Measurements from ENCODE around the gene DUOXA2. TPM values are rescaled to one million over a fixed set of nuclear protein-coding genes. Genes with fewer than 3 reads are reported as not detected.

The DUOXA2 gene
- total RNA-seq, 1 donor, result not detected

DNA sequence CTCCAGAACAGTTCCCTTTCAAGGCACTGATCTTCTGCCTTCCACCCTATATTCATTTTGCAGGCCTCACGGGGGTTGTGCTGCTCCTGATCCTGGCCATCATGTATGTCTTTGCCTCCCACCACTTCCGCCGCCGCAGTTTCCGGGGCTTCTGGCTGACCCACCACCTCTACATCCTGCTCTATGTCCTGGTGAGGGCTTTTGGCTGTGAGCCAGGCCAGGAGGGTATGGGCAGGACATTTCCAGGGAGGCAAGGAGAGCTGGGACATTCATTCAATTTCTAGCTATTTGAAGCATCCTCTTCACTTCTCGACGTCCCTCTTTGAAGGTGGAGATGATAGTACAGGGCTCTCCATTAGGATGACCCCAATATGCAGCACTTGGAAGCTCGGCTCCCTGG lies 41.6 kb downstream of the DUOXA2 start:
- TF ChIP-seq, protein P1, sequence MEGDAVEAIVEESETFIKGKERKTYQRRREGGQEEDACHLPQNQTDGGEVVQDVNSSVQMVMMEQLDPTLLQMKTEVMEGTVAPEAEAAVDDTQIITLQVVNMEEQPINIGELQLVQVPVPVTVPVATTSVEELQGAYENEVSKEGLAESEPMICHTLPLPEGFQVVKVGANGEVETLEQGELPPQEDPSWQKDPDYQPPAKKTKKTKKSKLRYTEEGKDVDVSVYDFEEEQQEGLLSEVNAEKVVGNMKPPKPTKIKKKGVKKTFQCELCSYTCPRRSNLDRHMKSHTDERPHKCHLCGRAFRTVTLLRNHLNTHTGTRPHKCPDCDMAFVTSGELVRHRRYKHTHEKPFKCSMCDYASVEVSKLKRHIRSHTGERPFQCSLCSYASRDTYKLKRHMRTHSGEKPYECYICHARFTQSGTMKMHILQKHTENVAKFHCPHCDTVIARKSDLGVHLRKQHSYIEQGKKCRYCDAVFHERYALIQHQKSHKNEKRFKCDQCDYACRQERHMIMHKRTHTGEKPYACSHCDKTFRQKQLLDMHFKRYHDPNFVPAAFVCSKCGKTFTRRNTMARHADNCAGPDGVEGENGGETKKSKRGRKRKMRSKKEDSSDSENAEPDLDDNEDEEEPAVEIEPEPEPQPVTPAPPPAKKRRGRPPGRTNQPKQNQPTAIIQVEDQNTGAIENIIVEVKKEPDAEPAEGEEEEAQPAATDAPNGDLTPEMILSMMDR (IDR thresholded peaks at IDR 0.05; ENCODE audit: insufficient read depth, low read length), result no peak
- H3K4me3 ChIP-seq (ENCODE audit: low read depth, low read length), result no peak overlapping the region
- DNase-seq (ENCODE audit: low read depth), result no peak

- TF ChIP-seq, protein P1 (IDR thresholded peaks at IDR 0.05; ENCODE audit: insufficient read depth, low read length), result no peak
Observed at GRCh38 chr15:45156744-45157455, 42.8 kb downstream of the DUOXA2 start.

DNA sequence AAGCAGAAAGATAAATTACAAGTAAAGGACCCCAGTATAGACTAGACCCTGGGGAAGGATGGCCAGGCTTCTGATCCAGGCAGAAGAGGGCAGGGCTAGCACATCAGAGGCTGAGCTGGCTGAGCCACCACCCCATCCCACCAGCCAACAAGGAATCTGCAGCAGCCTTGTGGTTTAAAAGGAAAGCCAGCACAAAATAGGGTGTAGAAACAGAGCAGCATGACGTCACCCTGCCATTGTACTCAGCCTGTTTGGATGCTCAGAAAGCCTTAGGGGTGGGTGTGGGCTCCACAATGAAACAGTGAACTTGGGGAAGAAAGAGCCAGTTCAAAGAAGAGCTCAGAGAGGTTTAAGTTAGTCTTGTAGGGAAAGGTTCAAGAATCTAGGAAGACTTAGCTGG lies 43.8 kb downstream of the DUOXA2 start:
- peak; percentile 94 for DNase-seq (ENCODE audit: low read depth)
- TF ChIP-seq, protein P1 (IDR thresholded peaks at IDR 0.05; ENCODE audit: insufficient read depth, low read length), result no peak
- no peak overlapping the region for H3K4me3 ChIP-seq (ENCODE audit: low read depth, low read length)

More at GRCh38 chr15:45156744-45157455, 42.8 kb downstream of the DUOXA2 start:
- DNase-seq (ENCODE audit: low read depth), result peak; percentile 77
- no peak overlapping the region for H3K4me3 ChIP-seq (ENCODE audit: low read depth, low read length)

GRCh38 chr15:45161666-45162065 lies 47.5 kb downstream of the DUOXA2 start:
- no peak overlapping the region for H3K4me3 ChIP-seq (ENCODE audit: low read depth, low read length)
- TF ChIP-seq, protein P1 (IDR thresholded peaks at IDR 0.05; ENCODE audit: insufficient read depth, low read length), result no peak
- DNase-seq (ENCODE audit: low read depth), result no peak

DNA sequence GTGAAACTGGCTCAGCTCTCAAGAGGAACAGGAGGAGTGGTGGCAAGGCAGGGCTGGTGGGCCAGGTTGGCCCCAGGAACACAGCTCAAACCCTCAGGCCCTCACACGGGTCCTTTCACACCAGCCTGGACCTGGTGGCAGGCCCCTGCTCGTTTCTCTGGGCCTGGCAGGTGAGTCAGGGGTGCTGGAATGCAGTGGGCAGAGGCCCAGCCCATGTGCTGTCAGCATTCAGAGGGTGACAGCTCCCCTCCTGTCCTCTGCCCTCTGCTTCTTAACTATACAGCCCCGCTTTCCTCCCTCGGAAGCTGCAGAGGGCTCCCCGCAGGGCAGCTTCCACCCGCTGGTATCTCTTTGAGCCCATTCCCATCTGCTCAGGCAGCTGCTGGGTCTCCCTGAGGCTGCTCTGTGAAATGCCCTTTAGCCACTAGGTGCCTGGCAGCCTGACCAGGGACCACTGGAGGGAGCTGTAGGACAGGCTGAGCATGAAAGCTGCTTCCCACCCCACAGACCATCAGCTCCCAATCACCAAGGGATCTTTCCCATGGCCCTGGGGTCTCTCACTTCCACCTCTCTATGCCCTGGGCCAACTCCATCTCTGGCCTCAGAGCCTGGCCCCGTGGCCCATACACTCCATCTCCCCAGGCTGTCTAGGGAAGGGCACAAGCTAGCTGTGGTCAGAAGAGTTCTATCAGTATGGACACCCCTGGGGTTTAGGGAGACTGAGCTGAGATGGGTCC lies 48.8 kb downstream of the DUOXA2 start:
- TF ChIP-seq, protein P1 (IDR thresholded peaks at IDR 0.05; ENCODE audit: insufficient read depth, low read length), result peak; percentile 96
- peak; percentile 84 for DNase-seq (ENCODE audit: low read depth)
- H3K4me3 ChIP-seq (ENCODE audit: low read depth, low read length), result no peak overlapping the region

DNA sequence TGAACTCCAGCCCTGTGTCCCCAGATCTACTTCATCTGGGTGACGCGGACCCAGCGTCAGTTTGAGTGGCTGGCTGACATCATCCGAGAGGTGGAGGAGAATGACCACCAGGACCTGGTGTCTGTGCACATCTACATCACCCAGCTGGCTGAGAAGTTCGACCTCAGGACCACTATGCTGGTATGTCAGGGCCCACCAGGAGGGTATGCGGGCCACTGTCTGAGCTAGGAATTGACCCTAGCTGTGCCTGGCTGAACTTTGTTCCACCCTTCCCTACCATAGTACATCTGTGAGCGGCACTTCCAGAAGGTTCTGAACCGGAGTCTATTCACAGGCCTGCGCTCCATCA lies 49.4 kb downstream of the DUOXA2 start:
- TF ChIP-seq, protein P1 (IDR thresholded peaks at IDR 0.05; ENCODE audit: insufficient read depth, low read length), result no peak
- H3K4me3 ChIP-seq (ENCODE audit: low read depth, low read length), result no peak overlapping the region
- no peak for DNase-seq (ENCODE audit: low read depth)
